GM18499 (cell line): Measurements from ENCODE around the gene CCDC73.
"Not testable (repeated sequence)": the region's sequence is repeated elsewhere in the genome, so short reads cannot be mapped to it uniquely, and the experiment has no call there.

Source experiments
- ATAC-seq: cut with Tn5 transposase; IDR thresholded peaks from one replicate; pipeline ENCODE4 v1.9.1; 2021; ENCODE audit warnings: moderate number of reproducible peaks; ENCODE audit not compliant: insufficient read depth, unreplicated experiment

Gene CCDC73

DNA sequence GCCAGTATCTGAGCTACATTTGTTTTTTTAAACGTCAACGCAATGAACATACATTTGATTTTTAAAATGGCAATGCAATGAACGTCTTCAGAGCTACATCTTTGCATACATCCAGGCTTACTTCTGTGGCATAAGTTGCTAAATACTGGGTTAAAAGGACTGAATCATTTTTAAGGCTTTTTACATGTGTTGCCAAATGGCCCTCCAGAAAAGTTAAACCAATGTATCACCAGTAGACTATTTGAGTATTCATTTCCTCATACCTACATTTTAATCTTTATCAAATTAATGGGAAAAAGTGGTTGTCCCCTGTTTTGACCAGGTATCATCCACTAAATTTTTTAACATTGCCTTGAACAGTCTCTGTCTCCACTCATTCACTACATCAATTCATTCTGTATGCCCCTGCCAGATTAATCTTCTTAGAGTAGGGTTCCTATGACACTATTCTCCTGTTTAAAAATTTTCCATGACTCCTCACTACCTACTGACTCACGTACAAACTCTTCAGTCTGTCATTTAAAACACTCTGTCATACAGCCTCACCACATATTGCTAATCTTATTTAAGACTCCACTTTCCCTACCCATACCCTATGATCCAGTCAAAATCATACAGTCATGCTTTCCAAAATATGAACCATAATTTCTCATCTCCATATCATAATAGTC is 22.9 kb upstream of the CCDC73 start:
- ATAC-seq = no peak

- peak; percentile 92 for ATAC-seq
Observed at GRCh38 chr11:32809313-32809712, 14.9 kb upstream of the CCDC73 start.

DNA sequence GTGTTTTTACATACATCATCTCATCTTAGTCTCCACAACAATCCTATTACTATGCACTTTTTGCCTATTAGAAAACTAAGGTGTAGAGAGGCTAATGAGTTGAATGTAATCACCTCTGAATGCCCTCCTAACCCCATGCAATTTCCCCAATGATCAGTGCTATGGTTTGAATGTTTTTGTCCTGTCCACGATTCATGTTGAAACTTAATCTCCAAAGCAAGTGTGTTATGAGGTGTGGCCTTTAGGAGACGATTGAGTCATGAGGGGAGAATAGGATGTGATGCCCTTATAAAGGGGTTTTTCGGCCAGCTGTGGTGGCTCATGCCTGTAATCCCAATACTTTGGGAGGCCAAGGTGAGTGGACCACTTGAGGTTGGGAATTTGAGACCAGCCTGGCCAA is 2.0 kb upstream of the CCDC73 start:
- ATAC-seq = no peak

GRCh38 chr11:32792948-32793475 is 1.4 kb downstream of the CCDC73 start:
- ATAC-seq = peak; percentile 50

DNA sequence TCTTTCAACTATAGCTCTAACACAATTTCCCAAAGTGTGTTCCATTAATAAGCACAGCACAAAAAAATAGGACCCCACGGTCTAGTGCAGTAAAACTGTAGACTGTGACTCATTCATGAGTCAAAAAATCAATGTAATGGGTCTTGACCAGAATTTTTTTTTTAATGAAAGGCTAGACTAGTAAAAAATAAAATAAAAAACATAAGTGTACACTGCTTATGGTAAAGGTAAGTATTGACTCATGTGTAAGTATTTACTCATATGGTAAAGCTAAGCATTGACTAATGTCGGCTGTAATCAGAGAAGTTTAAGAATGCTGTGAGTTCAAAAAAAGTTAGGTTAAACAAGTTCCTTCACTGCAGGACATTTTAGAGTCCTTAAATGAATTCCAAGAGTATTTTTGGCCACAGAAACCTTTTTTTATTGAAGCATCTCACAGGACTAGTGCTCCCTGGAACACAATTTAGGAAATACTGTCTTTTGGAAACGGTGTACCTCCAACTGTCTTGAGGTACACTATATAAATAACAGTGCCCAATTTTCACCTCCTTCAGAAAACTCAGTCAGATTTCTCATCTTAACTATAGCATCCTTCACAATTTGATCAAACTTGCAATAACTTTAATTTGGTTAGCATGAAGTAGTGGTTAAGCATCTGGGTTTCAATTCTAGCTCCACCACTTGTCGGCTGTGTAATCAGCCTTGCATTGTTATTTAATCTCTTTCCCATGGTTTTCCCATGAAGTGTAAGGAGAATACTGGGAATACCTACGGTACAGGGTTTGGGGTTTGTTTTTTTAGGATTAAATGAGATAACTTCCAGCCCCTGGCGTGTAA is 2.1 kb downstream of the CCDC73 start:
- ATAC-seq = no peak

GRCh38 chr11:32790916-32791315 is 3.5 kb downstream of the CCDC73 start:
- no peak for ATAC-seq

DNA sequence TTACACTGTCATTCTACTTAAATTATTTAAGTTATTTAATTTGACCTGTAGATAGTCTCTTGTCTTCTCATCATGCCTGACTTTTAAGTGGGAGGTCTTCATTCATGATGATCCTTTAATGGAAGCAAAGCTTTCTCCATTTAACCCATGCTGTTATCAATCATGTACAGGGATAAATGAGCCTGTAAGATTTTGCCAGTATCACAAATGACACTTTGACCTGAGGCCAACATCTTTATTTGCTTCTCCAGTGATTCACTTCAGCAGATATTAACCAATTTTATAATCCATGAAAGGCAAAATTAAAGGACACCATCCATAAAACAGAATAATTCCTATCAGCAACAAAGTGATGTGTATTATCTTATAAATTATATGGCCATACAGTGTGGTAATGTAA is 7.7 kb downstream of the CCDC73 start:
- ATAC-seq = no peak

DNA sequence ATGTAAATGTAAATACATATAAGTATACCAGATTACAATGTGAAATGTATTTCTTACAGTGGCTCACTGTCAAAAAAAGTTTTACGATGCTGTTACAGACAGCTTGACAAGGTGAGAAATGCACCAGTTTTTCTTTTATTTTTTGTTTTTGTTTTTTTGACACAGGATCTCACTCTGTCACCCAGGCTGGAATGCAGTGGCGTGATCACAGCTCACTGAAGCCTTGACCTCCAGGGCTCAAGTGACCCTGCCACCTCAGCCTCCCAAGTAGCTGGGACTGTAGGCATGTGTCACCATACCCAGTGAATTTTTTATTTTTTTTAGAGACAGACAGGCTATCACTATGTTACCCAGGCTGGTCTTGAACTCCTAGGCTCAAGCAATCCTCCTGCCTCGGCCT is 9.2 kb downstream of the CCDC73 start:
- no peak for ATAC-seq

DNA sequence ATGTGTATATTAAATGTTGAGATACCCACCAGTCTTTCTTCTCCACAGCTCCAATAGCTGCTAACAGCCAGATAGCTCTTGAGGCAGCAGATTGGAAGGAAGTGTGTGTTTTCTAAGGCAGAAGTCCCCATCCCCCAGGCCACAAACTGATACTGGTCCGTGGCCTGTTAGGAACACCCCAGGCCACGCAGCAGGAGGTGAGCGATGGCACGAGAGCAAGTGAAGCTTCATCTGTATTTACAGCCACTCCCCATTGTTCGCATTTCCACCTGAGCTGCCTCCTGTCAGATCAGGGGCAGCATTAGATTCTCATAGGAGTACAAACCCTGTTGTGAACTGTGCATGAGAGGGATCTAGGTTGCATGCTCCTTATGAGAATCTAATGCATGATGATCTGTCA is 12.7 kb downstream of the CCDC73 start:
- ATAC-seq = no peak

- not testable (repeated sequence) for ATAC-seq
Observed at GRCh38 chr11:32780839-32781238, 13.6 kb downstream of the CCDC73 start.

DNA sequence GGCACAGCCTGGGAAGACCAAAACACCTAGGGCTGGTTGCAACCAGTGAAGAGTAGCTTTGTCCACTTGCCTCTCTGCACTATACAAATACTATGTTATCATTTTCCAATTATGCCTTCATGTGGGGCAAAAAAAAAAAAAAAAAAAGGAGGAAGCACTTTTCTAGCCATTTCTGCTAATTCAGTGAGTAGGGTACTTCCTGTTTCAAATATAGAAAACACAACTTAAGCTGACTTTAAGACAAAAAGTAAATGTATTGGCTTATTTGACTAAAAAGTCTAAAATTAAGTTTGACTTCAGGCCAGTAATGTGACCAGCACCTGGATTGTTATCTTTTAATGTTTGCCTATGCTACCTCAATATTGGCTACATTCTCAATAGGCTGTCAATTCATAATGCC is 15.3 kb downstream of the CCDC73 start:
- no peak for ATAC-seq

DNA sequence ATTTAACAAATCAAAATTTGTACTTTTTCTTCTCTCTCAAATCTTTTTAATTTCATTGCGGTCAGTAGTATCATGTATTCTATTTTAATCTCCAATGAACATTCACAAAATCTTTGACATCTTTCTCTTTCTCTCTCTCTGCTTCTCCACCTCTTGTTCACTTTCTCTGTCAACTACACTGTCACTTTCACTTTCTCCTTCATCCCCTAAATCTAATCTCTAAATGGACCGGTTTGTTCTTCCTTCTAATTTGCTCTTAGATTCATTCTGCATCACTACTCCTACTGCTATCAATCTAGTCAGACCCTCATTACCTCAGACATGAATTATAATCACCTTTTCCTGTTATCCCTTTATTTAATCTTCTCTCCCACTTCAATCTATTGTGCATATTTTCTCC is 18.6 kb downstream of the CCDC73 start:
- no peak for ATAC-seq

GRCh38 chr11:32774081-32774480 is 20.4 kb downstream of the CCDC73 start:
- ATAC-seq = no peak

DNA sequence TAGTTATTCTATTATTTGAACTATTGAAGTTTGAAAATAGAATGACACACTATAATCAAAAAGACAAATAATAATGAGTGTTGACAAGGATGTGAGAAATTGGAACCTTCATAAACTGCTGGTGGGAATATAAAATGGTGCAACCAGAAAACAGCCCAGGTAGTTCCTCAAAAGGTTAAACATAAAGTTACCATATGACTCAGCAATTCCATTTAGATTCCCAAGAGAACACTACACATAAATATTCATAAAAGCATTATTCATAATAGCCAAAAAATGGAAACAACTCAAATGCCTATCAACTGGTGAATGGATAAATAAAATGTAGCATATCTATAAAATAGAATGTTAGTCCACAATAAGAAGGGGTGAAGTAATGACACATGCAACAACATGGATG is 21.7 kb downstream of the CCDC73 start:
- no peak for ATAC-seq

GRCh38 chr11:32761774-32762173 is 32.7 kb downstream of the CCDC73 start:
- ATAC-seq = not testable (repeated sequence)

DNA sequence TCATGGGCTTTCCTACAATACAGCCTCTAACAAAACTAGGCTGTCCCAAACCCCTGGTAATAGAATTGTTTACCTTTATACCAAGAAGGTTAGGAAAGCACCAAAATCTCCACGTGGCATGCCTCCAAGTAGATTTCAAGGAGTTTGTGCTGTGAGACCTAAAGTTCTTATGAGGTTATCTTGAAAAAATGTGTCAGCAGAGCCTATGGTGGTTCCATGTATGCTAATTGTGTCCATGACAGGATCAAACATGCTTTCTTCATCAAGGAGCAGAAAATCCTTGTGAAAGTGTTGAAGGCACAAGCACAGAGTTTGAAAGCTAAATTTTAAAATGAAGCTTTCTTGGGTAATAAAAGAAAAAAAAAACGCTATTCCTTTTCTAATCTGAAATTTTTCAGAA is 36.2 kb downstream of the CCDC73 start:
- no peak for ATAC-seq

GRCh38 chr11:32753181-32753580 is 41.3 kb downstream of the CCDC73 start:
- not testable (repeated sequence) for ATAC-seq

GRCh38 chr11:32752001-32752400 is 42.5 kb downstream of the CCDC73 start:
- ATAC-seq = no peak

DNA sequence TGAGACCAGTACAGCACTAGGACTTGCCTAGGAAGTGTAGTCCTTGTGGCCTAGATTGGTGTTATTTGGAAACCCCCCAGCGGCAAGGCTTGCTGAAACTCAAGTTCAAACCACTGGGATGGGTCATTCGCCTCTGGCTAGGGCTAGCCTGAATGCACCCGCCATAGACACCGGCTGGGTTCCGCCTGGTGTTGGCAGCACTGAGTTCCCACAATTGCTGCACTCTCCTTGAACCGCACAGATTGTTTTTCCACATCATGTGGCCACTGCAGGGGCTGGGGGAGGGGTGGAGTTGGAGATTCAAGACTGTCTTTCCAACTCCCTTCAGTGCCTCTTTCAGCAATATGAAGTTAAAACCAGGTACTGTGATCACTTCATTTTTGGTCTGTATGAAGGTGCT is 43.1 kb downstream of the CCDC73 start:
- no peak for ATAC-seq

GRCh38 chr11:32729976-32730375 is 64.5 kb downstream of the CCDC73 start:
- no peak for ATAC-seq

GRCh38 chr11:32723332-32723731 is 71.1 kb downstream of the CCDC73 start:
- no peak for ATAC-seq

DNA sequence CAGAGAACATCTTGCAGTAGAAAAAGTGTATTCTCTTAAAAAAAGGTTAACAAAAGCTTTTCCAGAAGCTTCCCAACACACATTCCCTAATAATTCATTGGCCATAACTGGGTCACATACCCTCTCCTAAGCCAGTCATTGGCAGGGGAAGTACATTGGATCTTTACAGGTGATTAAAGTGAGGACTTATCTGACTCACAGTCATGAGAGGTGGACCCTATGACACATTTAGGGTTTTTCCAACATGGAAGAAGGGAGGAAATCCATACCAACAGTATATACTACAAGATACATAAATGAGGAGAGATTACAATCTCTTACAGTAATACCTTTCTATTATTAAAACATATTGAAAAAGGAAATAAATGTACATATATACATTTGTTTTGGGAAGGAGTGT is 72.2 kb downstream of the CCDC73 start:
- ATAC-seq = no peak
